ENCODE measurements around the gene HELZ. TPM values are rescaled to one million over a fixed set of nuclear protein-coding genes. Genes with fewer than 3 reads are reported as not detected.

Gene HELZ
- total and polyA plus RNA-seq, 5 donors from 2014 or later: 48.3 to 130 (median 56.7) TPM

DNA sequence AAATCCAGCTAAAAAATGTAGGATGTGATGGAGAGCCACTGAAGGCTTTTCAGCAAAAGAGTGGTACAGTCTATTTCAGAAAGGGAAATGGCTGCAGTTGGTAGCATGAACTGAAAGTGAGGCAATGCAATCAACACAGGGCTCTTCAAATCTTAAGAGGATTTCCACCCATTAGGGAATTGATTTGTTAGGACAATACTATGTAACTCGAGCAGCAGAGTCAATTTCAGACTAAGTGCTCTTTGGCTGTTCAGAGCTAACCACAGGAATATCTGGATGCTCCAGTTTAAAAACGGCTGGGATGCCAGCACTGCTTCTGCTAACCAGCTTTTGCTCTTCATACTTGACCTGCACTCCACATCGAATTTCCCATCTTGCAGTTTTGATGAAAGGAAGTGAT, 176.0 kb downstream of the HELZ start:
- Mint-ChIP-seq H3K4me1 (peaks cover 0 to 5% (median 2%) of the 10 kb centered on the region in 4 donors), H3K27me3 (no peaks in the 10 kb centered on the region), H3K27ac (peak overlapping the region in 1 of 3 donors; percentile 16), H3K4me3 (no peak overlapping the region), H3K9me3 (no peaks in the 10 kb centered on the region), H3K36me3 (peaks cover 22% of the 10 kb centered on the region)
- H3K27ac ChIP-seq (ENCODE audit: insufficient read depth, low read length, poor library complexity, severe bottlenecking): no peak overlapping the region
- H3K4me1 ChIP-seq (ENCODE audit: control insufficient read depth, insufficient read depth, low read length, poor library complexity, severe bottlenecking): no peaks in the 10 kb centered on the region
- no peaks in the 10 kb centered on the region for H3K9me3 ChIP-seq (ENCODE audit: control insufficient read depth in 2 of 2, low read length in 2 of 2)
- no peak overlapping the region for H3K4me3 ChIP-seq (ENCODE audit: low read depth, low read length)
- no peak for ATAC-seq (ENCODE audit: low read depth in 2 of 2)
- DNase-seq: no peak
- H3K27me3 ChIP-seq (ENCODE audit: control insufficient read depth, insufficient read depth, low read length): no peaks in the 10 kb centered on the region
- peaks cover 5% of the 10 kb centered on the region for H3K36me3 ChIP-seq (ENCODE audit: control insufficient read depth, insufficient read depth, low read length)

DNA sequence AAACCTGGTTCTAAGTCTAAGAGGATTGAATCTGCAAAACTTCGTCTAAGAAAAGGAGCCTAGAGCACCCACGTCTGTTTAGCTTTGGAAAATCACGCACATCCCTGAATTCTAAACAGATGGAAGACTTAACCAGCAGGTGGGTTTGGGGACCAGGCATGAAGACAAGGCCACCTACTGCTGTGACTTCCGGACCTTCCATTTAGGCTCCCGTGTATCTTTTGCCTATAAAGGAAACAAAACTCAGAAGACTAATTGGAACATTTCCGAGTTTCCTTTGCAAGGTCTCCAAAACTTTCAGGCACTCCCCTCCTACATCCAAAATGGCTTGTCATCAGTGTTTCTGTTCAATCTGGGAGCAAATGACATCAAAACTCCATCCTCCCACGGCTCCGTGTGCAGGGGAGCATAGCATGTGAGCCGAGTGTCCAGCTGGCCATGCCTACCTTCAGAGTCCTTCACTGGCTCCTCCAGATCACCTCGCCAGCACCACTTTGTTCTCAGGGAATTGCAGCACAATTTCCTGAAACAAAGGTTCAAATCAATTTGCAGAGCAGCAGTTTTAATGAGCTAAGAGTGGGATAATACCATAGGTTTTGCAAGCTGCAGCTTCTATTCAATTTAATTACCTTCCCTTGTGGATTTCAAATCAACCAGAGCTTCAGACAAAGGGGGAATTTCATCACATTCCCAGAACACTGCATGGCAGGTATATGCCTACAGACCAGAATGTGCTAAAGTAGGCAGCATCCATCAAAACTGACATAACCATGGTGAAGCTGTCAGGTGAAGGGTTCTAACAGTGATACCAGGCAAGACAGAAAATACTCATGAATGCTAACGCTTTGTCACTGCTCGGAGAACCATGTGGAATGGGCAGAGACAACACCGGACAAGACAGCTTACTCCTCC, 177.2 kb downstream of the HELZ start:
- no peaks in the 10 kb centered on the region for H3K9me3 ChIP-seq (ENCODE audit: control insufficient read depth in 2 of 2, low read length in 2 of 2)
- H3K27me3 Mint-ChIP-seq: no peaks in the 10 kb centered on the region
- H3K27me3 ChIP-seq (ENCODE audit: control insufficient read depth, insufficient read depth, low read length): no peaks in the 10 kb centered on the region
- DNase-seq (no peak), ATAC-seq (ENCODE audit: low read depth in 2 of 2) (no peak)
- H3K4me1 ChIP-seq (ENCODE audit: control insufficient read depth, insufficient read depth, low read length, poor library complexity, severe bottlenecking): no peaks in the 10 kb centered on the region
- peaks cover 18% of the 10 kb centered on the region for H3K36me3 Mint-ChIP-seq
- no peak overlapping the region for H3K27ac ChIP-seq (ENCODE audit: insufficient read depth, low read length, poor library complexity, severe bottlenecking)
- H3K36me3 ChIP-seq (ENCODE audit: control insufficient read depth, insufficient read depth, low read length): peaks cover 4% of the 10 kb centered on the region
- H3K4me3 ChIP-seq (ENCODE audit: low read depth, low read length): no peak overlapping the region
- H3K27ac Mint-ChIP-seq: no peak overlapping the region
- peaks cover 0 to 5% (median 2%) of the 10 kb centered on the region in 4 donors for H3K4me1 Mint-ChIP-seq
- no peak overlapping the region for H3K4me3 Mint-ChIP-seq
- no peaks in the 10 kb centered on the region for H3K9me3 Mint-ChIP-seq

DNA sequence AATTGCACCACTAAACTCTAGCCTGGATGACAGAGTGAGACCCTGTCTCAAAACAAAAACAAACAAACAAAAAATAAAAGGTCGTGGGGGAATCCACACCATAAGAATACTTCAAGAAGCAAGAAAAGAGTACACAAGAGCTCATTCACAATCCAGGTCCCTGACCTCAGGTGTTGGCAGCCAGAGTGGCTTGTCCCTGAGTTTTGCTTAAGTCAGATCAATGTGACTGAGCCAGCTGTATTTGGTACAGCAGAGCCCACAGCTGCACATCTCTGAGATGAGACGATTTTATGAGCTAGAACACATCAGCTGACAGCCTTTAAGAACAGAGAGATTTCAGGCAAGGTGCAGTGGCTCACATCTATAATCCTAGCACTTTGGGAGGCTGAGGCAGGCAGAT, 178.3 kb downstream of the HELZ start:
- Mint-ChIP-seq H3K4me1 (peaks cover 0 to 5% (median 2%) of the 10 kb centered on the region in 4 donors), H3K4me3 (no peak overlapping the region), H3K27me3 (no peaks in the 10 kb centered on the region), H3K36me3 (peaks cover 17% of the 10 kb centered on the region), H3K9me3 (no peaks in the 10 kb centered on the region), H3K27ac (peak overlapping the region in 1 of 3 donors; percentile 46)
- DNase-seq (no peak), ATAC-seq (ENCODE audit: low read depth in 2 of 2) (no peak)
- Histone ChIP-seq H3K36me3 (ENCODE audit: control insufficient read depth, insufficient read depth, low read length) (no peaks in the 10 kb centered on the region), H3K4me3 (ENCODE audit: low read depth, low read length) (no peak overlapping the region), H3K9me3 (ENCODE audit: control insufficient read depth in 2 of 2, low read length in 2 of 2) (no peaks in the 10 kb centered on the region), H3K27me3 (ENCODE audit: control insufficient read depth, insufficient read depth, low read length) (no peaks in the 10 kb centered on the region), H3K4me1 (ENCODE audit: control insufficient read depth, insufficient read depth, low read length, poor library complexity, severe bottlenecking) (no peaks in the 10 kb centered on the region), H3K27ac (ENCODE audit: insufficient read depth, low read length, poor library complexity, severe bottlenecking) (no peak overlapping the region)

DNA sequence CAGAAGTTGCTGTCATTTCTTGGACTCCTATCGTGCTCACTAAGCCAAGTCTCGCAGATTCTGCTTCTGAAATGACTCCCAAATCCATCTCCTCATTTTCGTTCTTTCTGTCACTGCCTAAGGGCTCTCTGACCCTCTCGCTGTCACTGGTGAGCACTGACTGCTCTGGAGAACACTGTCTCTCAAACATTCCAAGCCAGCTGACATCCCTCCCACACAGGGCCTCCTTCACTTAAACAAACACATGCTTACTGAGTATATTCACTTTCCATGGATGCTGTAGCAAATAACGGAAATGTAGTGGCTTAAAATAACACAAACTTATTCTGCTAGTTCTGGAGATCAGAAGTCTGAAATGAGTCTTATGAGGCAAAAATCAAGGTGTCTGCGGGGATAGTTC, 181.9 kb downstream of the HELZ start:
- H3K9me3 ChIP-seq (ENCODE audit: control insufficient read depth in 2 of 2, low read length in 2 of 2): no peaks in the 10 kb centered on the region
- DNase-seq: no peak
- no peaks in the 10 kb centered on the region for H3K4me1 ChIP-seq (ENCODE audit: control insufficient read depth, insufficient read depth, low read length, poor library complexity, severe bottlenecking)
- Mint-ChIP-seq H3K4me1 (peaks cover 0 to 6% (median under 1%) of the 10 kb centered on the region in 4 donors), H3K4me3 (peak overlapping the region in 1 of 4 donors; percentile 61), H3K9me3 (no peaks in the 10 kb centered on the region), H3K36me3 (peaks cover 19% of the 10 kb centered on the region), H3K27me3 (no peaks in the 10 kb centered on the region), H3K27ac (peak overlapping the region in 1 of 3 donors; percentile 11)
- ATAC-seq (ENCODE audit: low read depth in 2 of 2): no peak
- H3K27ac ChIP-seq (ENCODE audit: insufficient read depth, low read length, poor library complexity, severe bottlenecking): no peak overlapping the region
- H3K27me3 ChIP-seq (ENCODE audit: control insufficient read depth, insufficient read depth, low read length): no peaks in the 10 kb centered on the region
- no peaks in the 10 kb centered on the region for H3K36me3 ChIP-seq (ENCODE audit: control insufficient read depth, insufficient read depth, low read length)
- no peak overlapping the region for H3K4me3 ChIP-seq (ENCODE audit: low read depth, low read length)

DNA sequence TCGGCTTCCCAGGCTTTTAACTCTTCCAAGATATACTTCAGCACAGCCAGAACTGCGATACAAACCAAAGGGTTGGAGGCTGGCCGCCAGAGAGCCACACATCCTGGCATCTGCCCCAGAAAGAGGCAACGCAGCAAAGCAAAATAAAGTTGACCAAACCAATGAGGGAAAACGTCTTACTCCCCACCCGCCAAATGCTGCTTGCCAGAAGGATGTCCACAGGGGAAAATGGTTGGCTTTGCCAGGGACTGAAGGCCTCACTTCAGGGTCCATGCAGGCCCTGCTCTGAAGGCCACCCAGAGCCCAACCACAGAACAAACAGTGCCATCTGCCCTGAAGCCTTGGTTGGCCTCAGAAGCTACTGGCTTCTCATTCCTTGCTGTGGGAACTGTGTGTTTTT, 185.6 kb downstream of the HELZ start:
- H3K4me3 ChIP-seq (ENCODE audit: low read depth, low read length): no peak overlapping the region
- Mint-ChIP-seq H3K27ac (no peak overlapping the region), H3K4me1 (peaks cover 0 to 6% (median 2%) of the 10 kb centered on the region in 4 donors), H3K4me3 (no peak overlapping the region), H3K9me3 (no peaks in the 10 kb centered on the region), H3K36me3 (peaks cover 13% of the 10 kb centered on the region), H3K27me3 (no peaks in the 10 kb centered on the region)
- no peaks in the 10 kb centered on the region for H3K36me3 ChIP-seq (ENCODE audit: control insufficient read depth, insufficient read depth, low read length)
- ATAC-seq (ENCODE audit: low read depth in 2 of 2) (no peak), DNase-seq (no peak)
- H3K27me3 ChIP-seq (ENCODE audit: control insufficient read depth, insufficient read depth, low read length): no peaks in the 10 kb centered on the region
- H3K27ac ChIP-seq (ENCODE audit: insufficient read depth, low read length, poor library complexity, severe bottlenecking): no peak overlapping the region
- H3K4me1 ChIP-seq (ENCODE audit: control insufficient read depth, insufficient read depth, low read length, poor library complexity, severe bottlenecking): no peaks in the 10 kb centered on the region
- no peaks in the 10 kb centered on the region for H3K9me3 ChIP-seq (ENCODE audit: control insufficient read depth in 2 of 2, low read length in 2 of 2)

DNA sequence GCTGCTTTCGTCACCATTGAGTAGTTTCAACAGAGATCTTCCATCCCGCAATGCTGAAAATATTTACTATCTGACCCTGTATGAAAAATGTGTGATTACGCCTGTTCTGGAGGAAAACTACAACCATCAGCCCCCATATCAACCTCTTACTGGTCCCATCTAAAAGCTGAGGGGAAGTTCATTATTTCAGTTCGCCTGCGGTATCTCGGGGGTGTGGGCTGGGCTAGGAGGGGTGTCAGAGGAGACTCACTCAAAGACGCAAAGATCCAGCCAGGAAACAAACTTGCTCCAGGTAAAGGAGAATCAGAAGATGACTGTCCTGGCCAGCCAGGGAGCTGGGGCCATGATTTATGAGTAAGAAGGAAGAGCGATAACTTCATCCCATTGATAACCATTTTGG, 187.0 kb downstream of the HELZ start:
- no peaks in the 10 kb centered on the region for H3K27me3 ChIP-seq (ENCODE audit: control insufficient read depth, insufficient read depth, low read length)
- Mint-ChIP-seq H3K27ac (no peak overlapping the region), H3K27me3 (no peaks in the 10 kb centered on the region), H3K9me3 (no peaks in the 10 kb centered on the region), H3K4me1 (peaks cover 0 to 6% (median 2%) of the 10 kb centered on the region in 4 donors), H3K4me3 (no peak overlapping the region), H3K36me3 (peaks cover 8% of the 10 kb centered on the region)
- H3K36me3 ChIP-seq (ENCODE audit: control insufficient read depth, insufficient read depth, low read length): no peaks in the 10 kb centered on the region
- H3K4me3 ChIP-seq (ENCODE audit: low read depth, low read length): no peak overlapping the region
- H3K4me1 ChIP-seq (ENCODE audit: control insufficient read depth, insufficient read depth, low read length, poor library complexity, severe bottlenecking): no peaks in the 10 kb centered on the region
- no peak for ATAC-seq (ENCODE audit: low read depth in 2 of 2)
- DNase-seq: no peak
- no peaks in the 10 kb centered on the region for H3K9me3 ChIP-seq (ENCODE audit: control insufficient read depth in 2 of 2, low read length in 2 of 2)
- no peak overlapping the region for H3K27ac ChIP-seq (ENCODE audit: insufficient read depth, low read length, poor library complexity, severe bottlenecking)

DNA sequence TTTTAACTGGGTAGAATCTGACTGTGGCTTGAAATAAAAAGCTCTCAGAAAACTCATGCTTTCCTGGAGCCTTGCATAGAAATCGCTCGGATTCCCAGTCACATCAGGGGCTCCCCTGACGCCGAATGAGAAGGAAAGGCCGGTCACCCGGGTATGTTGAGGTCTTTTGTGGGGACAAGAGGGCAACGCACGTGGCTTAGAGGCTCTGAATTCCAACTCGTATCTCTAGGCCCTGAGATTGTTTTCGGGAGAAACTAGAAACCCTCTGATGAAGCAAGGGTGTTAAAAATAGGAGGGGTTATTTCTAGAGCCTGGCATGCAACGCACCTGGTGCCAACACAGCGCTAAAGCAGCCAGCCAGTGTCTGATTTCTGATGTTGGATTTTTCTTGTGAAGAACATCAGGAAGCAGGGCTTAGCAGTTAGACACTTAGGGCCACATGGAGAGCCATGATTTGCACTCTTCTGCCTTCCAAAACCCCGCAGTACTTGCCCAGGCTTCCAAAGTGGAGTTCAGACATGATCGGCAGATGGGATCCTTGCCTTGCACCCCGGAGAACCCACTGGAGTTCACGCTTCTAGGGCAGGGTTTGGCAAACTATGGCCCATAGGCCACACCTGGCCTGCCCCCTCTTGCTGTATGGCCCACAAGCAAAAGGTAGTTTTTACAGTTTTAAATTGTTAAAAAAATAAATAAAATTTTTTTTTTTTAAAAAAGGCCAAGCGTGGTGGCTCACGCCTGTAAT, 188.1 kb downstream of the HELZ start:
- Mint-ChIP-seq H3K4me3 (no peak overlapping the region), H3K27ac (no peak overlapping the region), H3K27me3 (no peaks in the 10 kb centered on the region), H3K9me3 (no peaks in the 10 kb centered on the region), H3K36me3 (peaks cover 7% of the 10 kb centered on the region), H3K4me1 (peaks cover 0 to 6% (median 2%) of the 10 kb centered on the region in 4 donors)
- Histone ChIP-seq H3K27ac (ENCODE audit: insufficient read depth, low read length, poor library complexity, severe bottlenecking) (no peak overlapping the region), H3K4me3 (ENCODE audit: low read depth, low read length) (no peak overlapping the region), H3K4me1 (ENCODE audit: control insufficient read depth, insufficient read depth, low read length, poor library complexity, severe bottlenecking) (no peaks in the 10 kb centered on the region), H3K36me3 (ENCODE audit: control insufficient read depth, insufficient read depth, low read length) (no peaks in the 10 kb centered on the region), H3K9me3 (ENCODE audit: control insufficient read depth in 2 of 2, low read length in 2 of 2) (no peaks in the 10 kb centered on the region), H3K27me3 (ENCODE audit: control insufficient read depth, insufficient read depth, low read length) (no peaks in the 10 kb centered on the region)
- ATAC-seq (ENCODE audit: low read depth in 2 of 2) (no peak), DNase-seq (no peak)

Measured in CD4-positive, CD25-positive, alpha-beta regulatory T cell (primary cell).